Upper lobe of right lung (tissue), 1 donor: ENCODE results near the gene ZBTB7A. TPM values are rescaled to one million over a fixed set of nuclear protein-coding genes. Genes with fewer than 3 reads are reported as not detected.

Experiments
- ATAC-seq: fragments of 200-7000 bp; cut with Tn5 transposase; one replicate; pipeline ENCODE4 v1.9.1; 2020; ENCODE audit warnings: mild to moderate bottlenecking, moderate library complexity
- DNase-seq: peaks from one replicate; pipeline ENCODE4 v3.0.0-alpha.2; 2020
- H3K27ac ChIP-seq: fragments of 200-600 bp; one replicate; pipeline ENCODE4 v1.8.0; 2022
- H3K27me3 ChIP-seq: fragments of 200-600 bp; one replicate; pipeline ENCODE4 v1.8.0; 2022; ENCODE audit warnings: mild to moderate bottlenecking
- H3K36me3 ChIP-seq: fragments of 200-600 bp; one replicate; pipeline ENCODE4 v1.8.0; 2022
- H3K4me1 ChIP-seq: fragments of 200-600 bp; one replicate; pipeline ENCODE4 v1.8.0; 2022
- H3K4me3 ChIP-seq: fragments of 200-600 bp; one replicate; pipeline ENCODE4 v1.8.0; 2022; ENCODE audit warnings: mild to moderate bottlenecking
- H3K9me3 ChIP-seq: fragments of 200-600 bp; one replicate; pipeline ENCODE4 v1.8.0; 2022
- intact Hi-C: fragments of 100-400 bp; cut with DNase I; formaldehyde crosslinking; loops from one replicate; pipeline ENCODE4 v1.11.0; 2022
- total RNA-seq: library from RNA; stranded (reverse); fragmentation: NEBNext Ultra II Directional; extraction: Animal tissue kit (Norgen Biotek cat#: 25700); gene quantifications from one replicate; pipeline ENCODE4 v1.2.1, GENCODE V29; 2021
- TF ChIP-seq, protein P1 (sequence below): fragments of 200-600 bp; IDR thresholded peaks from one replicate; pipeline ENCODE4 v1.8.0; 2022; ENCODE audit warnings: antibody characterized with exemption
- donor health status: DM: no; HTN: yes; CAD: no; lungs with severe emphysema.

The ZBTB7A gene
- total RNA-seq, 1 donor from 2014 or later: 54.3 TPM

DNA sequence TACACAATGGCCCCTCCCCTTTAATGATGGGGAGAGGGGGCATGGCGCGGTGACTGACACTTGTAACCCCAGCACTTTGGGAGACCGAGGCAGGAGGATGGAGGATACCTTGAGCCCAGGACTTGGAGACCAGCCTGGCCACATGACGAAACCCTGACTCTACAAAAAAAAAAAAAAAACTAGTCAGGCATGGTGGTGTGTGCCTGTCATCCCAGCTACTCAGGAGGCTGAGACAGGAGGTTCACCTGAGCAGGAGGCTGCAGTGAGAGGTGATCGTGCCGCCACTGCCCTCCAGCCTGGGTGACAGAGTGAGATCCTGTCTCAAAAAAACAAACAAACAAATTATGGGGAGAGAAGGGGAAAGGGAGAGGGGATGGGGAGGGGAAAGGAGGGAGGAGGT lies 13.8 kb upstream of the ZBTB7A start:
- Histone ChIP-seq H3K27me3 (no peaks in the 10 kb centered on the region), H3K9me3 (no peaks in the 10 kb centered on the region), H3K4me3 (no peak overlapping the region), H3K36me3 (no peaks in the 10 kb centered on the region), H3K4me1 (peaks cover 29% of the 10 kb centered on the region), H3K27ac (no peak overlapping the region)
- intact Hi-C loops: no loop called here
- DNase-seq: no peak
- TF ChIP-seq, protein P1, sequence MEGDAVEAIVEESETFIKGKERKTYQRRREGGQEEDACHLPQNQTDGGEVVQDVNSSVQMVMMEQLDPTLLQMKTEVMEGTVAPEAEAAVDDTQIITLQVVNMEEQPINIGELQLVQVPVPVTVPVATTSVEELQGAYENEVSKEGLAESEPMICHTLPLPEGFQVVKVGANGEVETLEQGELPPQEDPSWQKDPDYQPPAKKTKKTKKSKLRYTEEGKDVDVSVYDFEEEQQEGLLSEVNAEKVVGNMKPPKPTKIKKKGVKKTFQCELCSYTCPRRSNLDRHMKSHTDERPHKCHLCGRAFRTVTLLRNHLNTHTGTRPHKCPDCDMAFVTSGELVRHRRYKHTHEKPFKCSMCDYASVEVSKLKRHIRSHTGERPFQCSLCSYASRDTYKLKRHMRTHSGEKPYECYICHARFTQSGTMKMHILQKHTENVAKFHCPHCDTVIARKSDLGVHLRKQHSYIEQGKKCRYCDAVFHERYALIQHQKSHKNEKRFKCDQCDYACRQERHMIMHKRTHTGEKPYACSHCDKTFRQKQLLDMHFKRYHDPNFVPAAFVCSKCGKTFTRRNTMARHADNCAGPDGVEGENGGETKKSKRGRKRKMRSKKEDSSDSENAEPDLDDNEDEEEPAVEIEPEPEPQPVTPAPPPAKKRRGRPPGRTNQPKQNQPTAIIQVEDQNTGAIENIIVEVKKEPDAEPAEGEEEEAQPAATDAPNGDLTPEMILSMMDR: no peak
- ATAC-seq: no peak

- no peaks in the 10 kb centered on the region for H3K36me3 ChIP-seq
- H3K27me3 ChIP-seq: no peaks in the 10 kb centered on the region
- H3K27ac ChIP-seq: peak overlapping the region; percentile 86
- intact Hi-C loops: no loop called here
- TF ChIP-seq, protein P1: no peak
- DNase-seq: peak; percentile 89
- H3K4me1 ChIP-seq: peaks cover 16% of the 10 kb centered on the region
- peak overlapping the region; percentile 63 for H3K4me3 ChIP-seq
- peak; percentile 70 for ATAC-seq
- H3K9me3 ChIP-seq: no peaks in the 10 kb centered on the region
These were observed 11.3 kb upstream of the ZBTB7A start for GRCh38 chr19:4077800-4078684.

DNA sequence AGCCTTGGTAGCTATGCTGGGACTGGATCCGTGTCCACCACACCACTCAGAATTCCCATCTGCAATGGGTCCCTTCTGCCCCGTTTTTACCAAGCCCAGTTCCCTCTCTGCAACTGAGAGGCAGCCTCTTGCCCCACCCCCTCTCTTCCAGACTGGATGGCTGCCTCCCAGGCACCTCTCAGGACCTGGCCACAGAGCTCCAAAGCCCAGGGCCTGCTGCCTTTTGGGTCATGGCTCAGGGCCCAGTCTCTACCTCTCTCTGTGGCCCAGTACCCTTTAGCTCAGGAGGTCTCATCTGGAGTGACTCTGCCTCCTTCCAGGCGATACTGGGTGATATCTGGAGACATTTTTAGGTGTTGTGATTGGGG lies 10.3 kb upstream of the ZBTB7A start:
- intact Hi-C loops: no loop called here
- no peaks in the 10 kb centered on the region for H3K36me3 ChIP-seq
- no peak overlapping the region for H3K4me3 ChIP-seq
- no peaks in the 10 kb centered on the region for H3K9me3 ChIP-seq
- H3K27me3 ChIP-seq: no peaks in the 10 kb centered on the region
- peak overlapping the region; percentile 86 for H3K27ac ChIP-seq
- TF ChIP-seq, protein P1: no peak
- H3K4me1 ChIP-seq: peaks cover 16% of the 10 kb centered on the region
- DNase-seq: no peak
- no peak for ATAC-seq

DNA sequence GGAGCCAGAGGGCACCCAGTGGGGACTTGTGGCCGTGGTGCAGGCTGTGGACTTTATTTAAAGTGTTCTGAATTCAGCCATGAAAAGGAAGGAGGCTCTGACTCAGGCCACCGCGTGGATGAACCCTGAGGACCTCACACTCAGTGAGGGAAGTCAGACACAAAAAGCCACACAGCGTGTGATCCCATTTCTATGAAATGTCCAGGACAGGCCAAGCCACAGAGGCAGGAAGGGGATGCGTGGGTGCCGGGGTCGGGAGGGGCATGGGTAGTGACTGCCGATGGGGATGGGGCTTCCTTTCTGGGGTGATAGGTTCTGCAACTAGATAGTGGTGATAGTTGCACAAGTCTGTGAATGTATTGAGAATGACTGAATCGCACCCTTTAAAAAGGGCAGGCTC lies 8.7 kb upstream of the ZBTB7A start:
- intact Hi-C loops: no loop called here
- Histone ChIP-seq H3K27me3 (no peaks in the 10 kb centered on the region), H3K36me3 (no peaks in the 10 kb centered on the region), H3K4me1 (peaks cover 16% of the 10 kb centered on the region), H3K9me3 (no peaks in the 10 kb centered on the region), H3K4me3 (no peak overlapping the region), H3K27ac (peak overlapping the region; percentile 55)
- peak; percentile 88 for ATAC-seq
- TF ChIP-seq, protein P1: no peak
- DNase-seq: peak; percentile 90

DNA sequence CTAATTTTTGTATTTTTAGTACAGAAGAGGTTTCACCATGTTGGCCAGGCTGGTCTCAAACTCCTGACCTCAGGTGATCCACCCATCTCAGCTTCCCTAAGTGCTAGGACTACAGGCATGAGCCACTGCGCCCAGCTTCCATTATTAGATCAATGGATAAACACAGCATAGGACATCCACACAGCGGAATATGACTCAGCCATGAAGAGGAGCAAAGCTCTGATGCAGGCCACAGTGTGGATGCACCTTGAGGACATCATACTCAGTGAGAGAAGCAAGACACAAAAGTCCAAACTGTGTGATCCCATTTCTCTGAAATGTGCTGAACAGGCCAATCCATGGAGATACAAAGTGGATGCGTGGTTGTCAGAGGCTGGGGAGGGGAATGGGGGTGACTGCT lies 4.9 kb upstream of the ZBTB7A start:
- DNase-seq (no peak), ATAC-seq (no peak)
- Histone ChIP-seq H3K27ac (no peak overlapping the region), H3K27me3 (no peaks in the 10 kb centered on the region), H3K4me1 (peaks cover 17% of the 10 kb centered on the region), H3K36me3 (no peaks in the 10 kb centered on the region), H3K4me3 (no peak overlapping the region), H3K9me3 (no peaks in the 10 kb centered on the region)
- TF ChIP-seq, protein P1: no peak
- intact Hi-C loops: no loop called here
